HCEC 1CT (cell line): ENCODE measurements around the gene CDKAL1.
A peak's percentile ranks its signal among the peaks of the same experiment; 100 is the strongest.
"Not testable (repeated sequence)": the region's sequence is repeated elsewhere in the genome, so short reads cannot be mapped to it uniquely, and the experiment has no call there.

Experiments
- DNase-seq: peaks from one replicate; pipeline ENCODE4 v3.0.0-alpha.2; 2017

The CDKAL1 gene

GRCh38 chr6:21240709-21241108 lies 706.5 kb downstream of the CDKAL1 start:
- DNase-seq = peak; percentile 15

GRCh38 chr6:21241231-21242130 lies 707.2 kb downstream of the CDKAL1 start:
- no peak for DNase-seq

GRCh38 chr6:21244897-21245470 lies 710.7 kb downstream of the CDKAL1 start:
- DNase-seq = no peak

GRCh38 chr6:21245488-21245887 lies 711.2 kb downstream of the CDKAL1 start:
- no peak for DNase-seq

GRCh38 chr6:21246075-21246474 lies 711.8 kb downstream of the CDKAL1 start:
- no peak for DNase-seq

- not testable (repeated sequence) for DNase-seq
Measured at GRCh38 chr6:21254460-21254859, 720.2 kb downstream of the CDKAL1 start.

GRCh38 chr6:21256197-21256596 lies 721.9 kb downstream of the CDKAL1 start:
- no peak for DNase-seq

GRCh38 chr6:21257125-21257524 lies 722.9 kb downstream of the CDKAL1 start:
- DNase-seq = no peak

- DNase-seq = no peak
Measured at GRCh38 chr6:21258665-21259064, 724.4 kb downstream of the CDKAL1 start.

- DNase-seq = no peak
Measured at GRCh38 chr6:21259660-21260059, 725.4 kb downstream of the CDKAL1 start.

- no peak for DNase-seq
Measured at GRCh38 chr6:21262504-21262903, 728.2 kb downstream of the CDKAL1 start.

- peak; percentile 23 for DNase-seq
Measured at GRCh38 chr6:21263531-21264287, 729.5 kb downstream of the CDKAL1 start.

GRCh38 chr6:21264288-21265033 lies 730.2 kb downstream of the CDKAL1 start:
- no peak for DNase-seq

GRCh38 chr6:21265034-21265729 lies 730.9 kb downstream of the CDKAL1 start:
- peak; percentile 15 for DNase-seq

- DNase-seq = peak; percentile 77
Measured at GRCh38 chr6:21265730-21266044, 731.4 kb downstream of the CDKAL1 start.

GRCh38 chr6:21270636-21271201 lies 736.5 kb downstream of the CDKAL1 start:
- no peak for DNase-seq

GRCh38 chr6:21271428-21272155 lies 737.3 kb downstream of the CDKAL1 start:
- no peak for DNase-seq

- no peak for DNase-seq
Measured at GRCh38 chr6:21273451-21273850, 739.2 kb downstream of the CDKAL1 start.

- DNase-seq = no peak
Measured at GRCh38 chr6:21274851-21275250, 740.6 kb downstream of the CDKAL1 start.

GRCh38 chr6:21277601-21278374 lies 743.5 kb downstream of the CDKAL1 start:
- DNase-seq = no peak

GRCh38 chr6:21278375-21278745 lies 744.1 kb downstream of the CDKAL1 start:
- no peak for DNase-seq
